Activated naive CD4-positive, alpha-beta T cell treated with anti-CD3 and anti-CD28 coated beads, Interleukin-2, amount 50 U/mL, for 72 hours (primary cell): ENCODE measurements around the gene KRT86. TPM values are rescaled to one million over a fixed set of nuclear protein-coding genes. Genes with fewer than 3 reads are reported as not detected.
"Not testable (repeated sequence)": the region's sequence is repeated elsewhere in the genome, so short reads cannot be mapped to it uniquely, and the experiment has no call there.

Source experiments
- ATAC-seq, 2 donors: fragments of 150-1000 bp; cut with Tn5 transposase; 2 replicates each; pipeline ENCODE4 v1.10.0; 2021; ENCODE audit warnings: mild to moderate bottlenecking in 2 of 2, moderate library complexity in 2 of 2
- DNase-seq, 2 donors: peaks; one replicate each; pipeline ENCODE4 v3.0.0; 2021 to 2022; ENCODE audit warnings: low spot score in 2 of 2
- H3K27ac Mint-ChIP-seq, 2 donors: one replicate each; pipeline ENCODE4 v1.8.0; 2022; ENCODE audit warnings: mild to moderate bottlenecking in 2 of 2, mixed read lengths in 2 of 2
- H3K36me3 Mint-ChIP-seq, 2 donors: one replicate each; pipeline ENCODE4 v1.8.0; 2022; ENCODE audit warnings: mixed read lengths in 2 of 2
- H3K9me3 Mint-ChIP-seq, 2 donors: one replicate each; pipeline ENCODE4 v1.8.0; 2022; ENCODE audit warnings: mixed read lengths in 2 of 2
- total RNA-seq, 2 donors: library from RNA; stranded (reverse); gene quantifications; one replicate each; pipeline ENCODE4 v1.2.3, GENCODE V29; 2022

Gene KRT86
- total RNA-seq, 2 donors from 2014 or later = 0.37 TPM; not detected in 1

- Mint-ChIP-seq H3K27ac (no peak overlapping the region), H3K9me3 (no peaks in the 10 kb centered on the region), H3K36me3 (peaks cover 0 to 13% of the 10 kb centered on the region in 2 donors)
- ATAC-seq = no peak
- DNase-seq = peak in 1 of 2 donors; percentile 18
These were observed 18.4 kb upstream of the KRT86 start for GRCh38 chr12:52255926-52256583.

- Mint-ChIP-seq H3K9me3 (no peaks in the 10 kb centered on the region), H3K36me3 (peaks cover 0 to 15% of the 10 kb centered on the region in 2 donors), H3K27ac (no peak overlapping the region)
- ATAC-seq (no peak), DNase-seq (no peak)
These were observed 17.9 kb upstream of the KRT86 start for GRCh38 chr12:52256584-52256935.

GRCh38 chr12:52257074-52257551 is 17.3 kb upstream of the KRT86 start:
- no peak for ATAC-seq

GRCh38 chr12:52257922-52258321 is 16.5 kb upstream of the KRT86 start:
- peak in 1 of 2 donors; percentile 9 for DNase-seq
- peaks cover 0 to 15% of the 10 kb centered on the region in 2 donors for H3K36me3 Mint-ChIP-seq
- not testable (repeated sequence) for H3K27ac Mint-ChIP-seq, ATAC-seq, H3K9me3 Mint-ChIP-seq

More at GRCh38 chr12:52257074-52257551, 17.3 kb upstream of the KRT86 start:
- H3K36me3 Mint-ChIP-seq = peaks cover 0 to 15% of the 10 kb centered on the region in 2 donors
- DNase-seq = peak in 1 of 2 donors; percentile 26
- no peak overlapping the region for H3K27ac Mint-ChIP-seq
- no peaks in the 10 kb centered on the region for H3K9me3 Mint-ChIP-seq

GRCh38 chr12:52258335-52258901 is 16.0 kb upstream of the KRT86 start:
- Mint-ChIP-seq H3K9me3 (no peaks in the 10 kb centered on the region), H3K27ac (no peak overlapping the region), H3K36me3 (peaks cover 0 to 15% of the 10 kb centered on the region in 2 donors)
- DNase-seq = peak in 1 of 2 donors; percentile 28
- peak in 1 of 2 donors; percentile 41 for ATAC-seq

GRCh38 chr12:52259657-52260243 is 14.7 kb upstream of the KRT86 start:
- DNase-seq (peak in 1 of 2 donors; percentile 11), ATAC-seq (no peak)
- Mint-ChIP-seq H3K27ac (no peak overlapping the region), H3K9me3 (no peaks in the 10 kb centered on the region), H3K36me3 (peaks cover 0 to 15% of the 10 kb centered on the region in 2 donors)

GRCh38 chr12:52260361-52261207 is 13.9 kb upstream of the KRT86 start:
- peak in 1 of 2 donors; percentile 30 for DNase-seq
- no peak overlapping the region for H3K27ac Mint-ChIP-seq

GRCh38 chr12:52261208-52261484 is 13.3 kb upstream of the KRT86 start:
- Mint-ChIP-seq H3K36me3 (peaks cover 0 to 15% of the 10 kb centered on the region in 2 donors), H3K9me3 (no peaks in the 10 kb centered on the region), H3K27ac (no peak overlapping the region)
- ATAC-seq (no peak), DNase-seq (no peak)

More at GRCh38 chr12:52260361-52261207, 13.9 kb upstream of the KRT86 start:
- no peak for ATAC-seq
- H3K9me3 Mint-ChIP-seq = no peaks in the 10 kb centered on the region
- peaks cover 0 to 15% of the 10 kb centered on the region in 2 donors for H3K36me3 Mint-ChIP-seq

GRCh38 chr12:52262286-52262685 is 12.2 kb upstream of the KRT86 start:
- H3K9me3 Mint-ChIP-seq = no peaks in the 10 kb centered on the region
- H3K36me3 Mint-ChIP-seq = peaks cover 0 to 15% of the 10 kb centered on the region in 2 donors
- no peak overlapping the region for H3K27ac Mint-ChIP-seq
- ATAC-seq (no peak), DNase-seq (peak in 1 of 2 donors; percentile 7)

- Mint-ChIP-seq H3K9me3 (no peaks in the 10 kb centered on the region), H3K27ac (no peak overlapping the region), H3K36me3 (peaks cover 0 to 15% of the 10 kb centered on the region in 2 donors)
- DNase-seq (peak in 1 of 2 donors; percentile 38), ATAC-seq (no peak)
These were observed 10.5 kb upstream of the KRT86 start for GRCh38 chr12:52263761-52264434.

- DNase-seq (no peak), ATAC-seq (no peak)
- Mint-ChIP-seq H3K27ac (no peak overlapping the region), H3K36me3 (peaks cover 0 to 11% of the 10 kb centered on the region in 2 donors), H3K9me3 (no peaks in the 10 kb centered on the region)
These were observed 10.0 kb upstream of the KRT86 start for GRCh38 chr12:52264435-52264825.

GRCh38 chr12:52266514-52266913 is 7.9 kb upstream of the KRT86 start:
- Mint-ChIP-seq H3K9me3 (no peaks in the 10 kb centered on the region), H3K27ac (no peak overlapping the region), H3K36me3 (no peaks in the 10 kb centered on the region)
- ATAC-seq = no peak
- DNase-seq = peak in 1 of 2 donors; percentile 14

GRCh38 chr12:52267266-52267665 is 7.2 kb upstream of the KRT86 start:
- DNase-seq (peak in 1 of 2 donors; percentile 26), ATAC-seq (no peak)
- Mint-ChIP-seq H3K9me3 (no peaks in the 10 kb centered on the region), H3K36me3 (no peaks in the 10 kb centered on the region), H3K27ac (no peak overlapping the region)

- no peak for DNase-seq
- H3K9me3 Mint-ChIP-seq = no peaks in the 10 kb centered on the region
- ATAC-seq = no peak
- H3K36me3 Mint-ChIP-seq = no peaks in the 10 kb centered on the region
- no peak overlapping the region for H3K27ac Mint-ChIP-seq
These were observed 6.7 kb upstream of the KRT86 start for GRCh38 chr12:52267699-52268098.

GRCh38 chr12:52268212-52268611 is 6.2 kb upstream of the KRT86 start:
- ATAC-seq (peak in 1 of 2 donors; percentile 45), DNase-seq (no peak)
- Mint-ChIP-seq H3K36me3 (no peaks in the 10 kb centered on the region), H3K27ac (no peak overlapping the region), H3K9me3 (no peaks in the 10 kb centered on the region)

GRCh38 chr12:52270541-52271070 is 3.8 kb upstream of the KRT86 start:
- DNase-seq (peak in 1 of 2 donors; percentile 26), ATAC-seq (no peak)
- no peak overlapping the region for H3K27ac Mint-ChIP-seq
- no peaks in the 10 kb centered on the region for H3K9me3 Mint-ChIP-seq
- H3K36me3 Mint-ChIP-seq = no peaks in the 10 kb centered on the region
